Endodermal cell (in vitro differentiated cells): ENCODE results near the gene CCDC80. TPM values are rescaled to one million over a fixed set of nuclear protein-coding genes. Genes with fewer than 3 reads are reported as not detected.
A peak's percentile ranks its signal among the peaks of the same experiment; 100 is the strongest.
"Not testable (repeated sequence)": the region's sequence is repeated elsewhere in the genome, so short reads cannot be mapped to it uniquely, and the experiment has no call there.

Experiments
- DNase-seq: peaks from one replicate; pipeline ENCODE4 v3.0.0-alpha.2; 2017
- H3K27ac ChIP-seq: 2 replicates; pipeline ENCODE4 v1.5.1; 2013; ENCODE audit warnings: mild to moderate bottlenecking, low read depth, low read length, moderate library complexity
- H3K27me3 ChIP-seq: 2 replicates; pipeline ENCODE4 v1.6.1; 2013; ENCODE audit warnings: mild to moderate bottlenecking, low read length, moderate library complexity; ENCODE audit not compliant: insufficient read depth, control insufficient read depth, poor library complexity, severe bottlenecking
- H3K36me3 ChIP-seq: 2 replicates; pipeline ENCODE4 v1.7.0; 2013; ENCODE audit warnings: mild to moderate bottlenecking, low read length, moderate library complexity; ENCODE audit not compliant: control insufficient read depth, insufficient read depth
- H3K4me1 ChIP-seq: one replicate; pipeline ENCODE4 v1.7.0; 2013; ENCODE audit warnings: low read length; ENCODE audit not compliant: control insufficient read depth, insufficient read depth
- H3K4me3 ChIP-seq: 2 replicates; pipeline ENCODE4 v1.5.1; 2013; ENCODE audit warnings: mild to moderate bottlenecking, low read length, moderate library complexity
- H3K9ac ChIP-seq: 2 replicates; pipeline ENCODE4 v1.6.1; 2013; ENCODE audit warnings: mild to moderate bottlenecking, low read length, moderate library complexity; ENCODE audit not compliant: poor library complexity, severe bottlenecking; ENCODE audit errors: extremely low read depth
- H3K9me3 ChIP-seq: 2 replicates; pipeline ENCODE4 v1.6.1; 2013; ENCODE audit warnings: mild to moderate bottlenecking, low read length, moderate library complexity; ENCODE audit not compliant: control insufficient read depth
- H3K27ac Mint-ChIP-seq: 2 replicates; pipeline ENCODE4 v1.8.0; 2020; ENCODE audit warnings: mixed read lengths
- H3K27me3 Mint-ChIP-seq: 2 replicates; pipeline ENCODE4 v1.8.0; 2021; ENCODE audit warnings: mild to moderate bottlenecking, mixed read lengths; ENCODE audit not compliant: insufficient read depth
- H3K36me3 Mint-ChIP-seq: 2 replicates; pipeline ENCODE4 v1.8.0; 2020; ENCODE audit warnings: low read depth, mixed read lengths
- H3K4me1 Mint-ChIP-seq: 2 replicates; pipeline ENCODE4 v1.8.0; 2020; ENCODE audit warnings: mixed read lengths
- H3K4me3 Mint-ChIP-seq: 2 replicates; pipeline ENCODE4 v1.8.0; 2020; ENCODE audit warnings: mild to moderate bottlenecking, moderate library complexity, mixed read lengths
- H3K9me3 Mint-ChIP-seq: 2 replicates; pipeline ENCODE4 v1.8.0; 2020; ENCODE audit warnings: mild to moderate bottlenecking, mixed read lengths
- CTCF ChIP-seq: fragments of 200-600 bp; sonication (generic); conservative IDR thresholded peaks from 2 replicates; pipeline ENCODE4 v1.5.0; 2021; ENCODE audit warnings: antibody characterized with exemption, mild to moderate bottlenecking
- WGBS, 2 experiments: methylation state at CpG; one replicate each; pipeline versions ENCODE4 v1.1.5 to v1.1.7; 2013; ENCODE audit warnings: missing lambda C conversion rate in 2 of 2, mixed read lengths in 1 of 2; ENCODE audit not compliant: insufficient coverage in 1 of 2, insufficient read length in 1 of 2; 5-methylcytosine and 5-hydroxymethylcytosine counted together
- total RNA-seq, 2 donors: library from RNA; stranded (reverse); fragmentation: NEBNext Ultra II Directional in 1 of 2; extraction: Animal tissue kit (Norgen Biotek cat#: 25700) in 1 of 2; gene quantifications; 2 replicates in 1 of 2; 3 replicates in 1 of 2; pipeline ENCODE4 v1.2.1, GENCODE V29; 2021

CCDC80 gene
- total RNA-seq, 2 donors from 2014 or later = 4.6 to 31.5 TPM

GRCh38 chr3:112667599-112667998, 26.7 kb upstream of the CCDC80 start:
- Mint-ChIP-seq H3K4me1 (peaks cover 8% of the 10 kb centered on the region), H3K27me3 (no peaks in the 10 kb centered on the region), H3K9me3 (peaks cover 13% of the 10 kb centered on the region), H3K36me3 (no peaks in the 10 kb centered on the region), H3K27ac (no peak overlapping the region), H3K4me3 (no peak overlapping the region)
- no peak for DNase-seq
- 89 to 100% methylated on average over 1 to 4 of the region's 4 CpGs for WGBS, 2 experiments
- Histone ChIP-seq H3K27me3 (no peaks in the 10 kb centered on the region), H3K36me3 (no peaks in the 10 kb centered on the region), H3K4me3 (no peak overlapping the region), H3K9me3 (peaks cover 7% of the 10 kb centered on the region), H3K27ac (no peak overlapping the region), H3K9ac (no peak overlapping the region), H3K4me1 (no peaks in the 10 kb centered on the region)
- no peak for TF ChIP-seq CTCF

- Mint-ChIP-seq H3K9me3 (peaks cover 20% of the 10 kb centered on the region), H3K4me3 (peak overlapping the region; percentile 43)
- H3K4me3 ChIP-seq, H3K36me3 Mint-ChIP-seq, DNase-seq, H3K27ac Mint-ChIP-seq, H3K27ac ChIP-seq, H3K9me3 ChIP-seq, H3K9ac ChIP-seq, H3K4me1 ChIP-seq, H3K27me3 Mint-ChIP-seq, H3K36me3 ChIP-seq, H3K4me1 Mint-ChIP-seq, H3K27me3 ChIP-seq: not testable (repeated sequence)
- WGBS, 2 experiments = 95 to 96% methylated on average over 5 to 9 of the region's 9 CpGs
These were observed 24.1 kb upstream of the CCDC80 start for GRCh38 chr3:112665009-112665408.

- no peaks in the 10 kb centered on the region for H3K9me3 ChIP-seq
- H3K36me3 ChIP-seq = no peaks in the 10 kb centered on the region
- H3K4me1 ChIP-seq = no peaks in the 10 kb centered on the region
- no peaks in the 10 kb centered on the region for H3K27me3 Mint-ChIP-seq
- H3K4me1 Mint-ChIP-seq = no peaks in the 10 kb centered on the region
- H3K9me3 Mint-ChIP-seq = peaks cover 2% of the 10 kb centered on the region
- no peaks in the 10 kb centered on the region for H3K36me3 Mint-ChIP-seq
- TF ChIP-seq CTCF = no peak
- no peaks in the 10 kb centered on the region for H3K27me3 ChIP-seq
- no peak overlapping the region for H3K27ac Mint-ChIP-seq
- H3K9ac ChIP-seq = no peak overlapping the region
- no peak overlapping the region for H3K4me3 ChIP-seq
- H3K4me3 Mint-ChIP-seq = no peak overlapping the region
- no peak for DNase-seq
- H3K27ac ChIP-seq = no peak overlapping the region
These were observed 15.1 kb upstream of the CCDC80 start for GRCh38 chr3:112656043-112656442.

GRCh38 chr3:112654979-112655378, 14.0 kb upstream of the CCDC80 start:
- Histone ChIP-seq H3K9me3 (no peaks in the 10 kb centered on the region), H3K9ac (no peak overlapping the region), H3K4me1 (no peaks in the 10 kb centered on the region), H3K27ac (no peak overlapping the region), H3K27me3 (no peaks in the 10 kb centered on the region), H3K36me3 (no peaks in the 10 kb centered on the region), H3K4me3 (no peak overlapping the region)
- peak; percentile 72 for TF ChIP-seq CTCF
- Mint-ChIP-seq H3K27ac (no peak overlapping the region), H3K9me3 (no peaks in the 10 kb centered on the region), H3K27me3 (no peaks in the 10 kb centered on the region), H3K4me1 (no peaks in the 10 kb centered on the region), H3K4me3 (no peak overlapping the region), H3K36me3 (no peaks in the 10 kb centered on the region)
- WGBS, 2 experiments = no CpG with 5 or more reads among the region's 4 CpGs
- DNase-seq = peak; percentile 42
